Measurements from ENCODE around the gene TCEA2. TPM values are rescaled to one million over a fixed set of nuclear protein-coding genes. Genes with fewer than 3 reads are reported as not detected.

Gene TCEA2
- total and polyA plus RNA-seq, 2 of the 13 experiments (the other 11 are each of a cell fraction or from before 2014, with no cell fraction given): 28.1 to 33.7 TPM

- TF ChIP-seq HNF1B (CRISPR knock-in tag; IDR thresholded peaks at IDR 0.05) (peak; percentile 81), ZNF317 (CRISPR knock-in tag; IDR thresholded peaks at IDR 0.05) (no peak), ZNF17 (CRISPR knock-in tag; IDR thresholded peaks at IDR 0.05) (no peak), ZXDC (CRISPR knock-in tag; IDR thresholded peaks at IDR 0.05) (peak; percentile 81), MTA3 (CRISPR knock-in tag; IDR thresholded peaks at IDR 0.05) (no peak), HNF4A (CRISPR knock-in tag; IDR thresholded peaks at IDR 0.05) (peak; percentile 67), ZNF740 (CRISPR knock-in tag; IDR thresholded peaks at IDR 0.05) (no peak; the same call in 1 of the 2 replicates), GPN1 (CRISPR knock-in tag; IDR thresholded peaks at IDR 0.05; ENCODE audit: borderline replicate concordance) (no peak), ADNP (CRISPR knock-in tag; IDR thresholded peaks at IDR 0.05) (no peak), ARHGAP35 (CRISPR knock-in tag; IDR thresholded peaks at IDR 0.05; ENCODE audit: borderline replicate concordance) (no peak; the same call in 1 of the 2 replicates), ISL2 (CRISPR knock-in tag; IDR thresholded peaks at IDR 0.05) (peak; percentile 42; the same call in 1 of the 2 replicates), ZNF547 (CRISPR knock-in tag; IDR thresholded peaks at IDR 0.05) (no peak), ZBTB7A (CRISPR knock-in tag; IDR thresholded peaks at IDR 0.05) (peak; percentile 63; the same call in 1 of the 2 replicates), ZNF780A (CRISPR knock-in tag; IDR thresholded peaks at IDR 0.05) (peak; percentile 77; the same call in 1 of the 2 replicates), RBM22 (optimal IDR thresholded peaks at IDR 0.05; ENCODE audit: low read length) (peak; percentile 99), MIER2 (CRISPR knock-in tag; IDR thresholded peaks at IDR 0.05) (no peak; the same call in 1 of the 2 replicates), SMARCE1 (IDR thresholded peaks at IDR 0.05; ENCODE audit: borderline replicate concordance) (no peak), SP2 (CRISPR knock-in tag; IDR thresholded peaks at IDR 0.05) (no peak), MXD1 (CRISPR knock-in tag; IDR thresholded peaks at IDR 0.05) (peak; percentile 62; the same call in 1 of the 2 replicates), XBP1 (CRISPR knock-in tag; IDR thresholded peaks at IDR 0.05) (no peak; the same call in 1 of the 2 replicates), DZIP1 (CRISPR knock-in tag; IDR thresholded peaks at IDR 0.05) (no peak; the same call in 1 of the 2 replicates), ZNF3 (CRISPR knock-in tag; IDR thresholded peaks at IDR 0.05) (no peak), ZNF274 (CRISPR knock-in tag; IDR thresholded peaks at IDR 0.05) (peak; percentile 31), TGIF2 (CRISPR knock-in tag; IDR thresholded peaks at IDR 0.05) (peak; percentile 46; the same call in 1 of the 2 replicates), SUZ12 (IDR thresholded peaks at IDR 0.05; ENCODE audit: low read depth, low read length) (no peak), GTF3A (CRISPR knock-in tag; conservative IDR thresholded peaks at IDR 0.05) (0 out of 2 replicates have a peak, but pooled peaks have one; percentile 53)
These were observed 27.1 kb upstream of the TCEA2 start, which contains the start of gene C20orf204 (continued) for GRCh38 chr20:64035933-64036345.
